CD4-positive, alpha-beta T cell treated with Interferon alpha-2 for 1 hour (primary cell): ENCODE measurements around the gene CKS1B.
A peak's percentile ranks its signal among the peaks of the same experiment; 100 is the strongest.

Experiments used
- DNase-seq, 2 donors: peaks; one replicate each; pipeline ENCODE4 v3.0.0-alpha.2; 2020 to 2022

CKS1B gene

DNA sequence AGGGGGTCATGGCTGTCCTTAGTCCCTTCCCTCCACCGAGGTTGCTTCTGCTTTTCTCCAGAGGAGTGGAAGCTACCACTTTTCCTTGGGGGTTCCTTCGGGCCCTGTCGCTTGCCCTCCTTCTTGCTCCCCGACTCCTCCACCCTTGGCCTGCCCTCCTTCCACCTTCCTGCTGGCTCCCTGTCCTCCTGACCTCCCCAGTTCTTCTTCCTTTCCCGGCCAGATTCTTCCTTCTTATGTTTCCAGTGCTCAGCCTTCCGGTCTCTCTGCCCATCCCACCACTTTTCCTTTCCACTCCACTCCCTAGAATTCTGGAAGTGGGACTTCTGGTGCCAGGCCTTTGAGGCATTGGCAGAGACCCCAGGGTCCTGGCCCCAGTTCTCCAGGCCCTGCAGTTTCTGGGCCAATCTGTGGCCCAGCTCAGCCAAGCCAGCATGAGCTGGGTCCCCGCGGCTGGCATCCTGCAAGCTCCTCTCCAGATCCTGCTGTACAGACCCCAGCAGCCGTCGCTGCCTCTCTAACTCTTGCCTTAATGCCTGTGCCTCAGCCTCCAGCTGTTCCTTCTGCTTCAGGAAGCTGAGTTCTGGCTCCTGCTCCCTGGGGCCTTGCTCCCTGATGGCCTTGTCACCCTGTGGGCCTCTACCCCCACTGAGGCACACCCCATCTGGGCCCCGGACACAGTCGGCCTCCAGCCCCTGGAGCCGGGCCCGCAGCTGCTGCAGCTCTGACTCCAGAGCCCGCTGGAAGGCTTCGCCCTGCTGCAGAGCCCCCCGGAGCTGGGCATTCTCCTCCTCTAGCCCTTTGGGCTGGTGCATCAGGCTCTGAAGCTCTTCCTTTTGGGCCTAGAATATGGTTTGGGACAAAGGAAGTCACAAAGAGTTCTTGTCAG, 28.3 kb upstream of the CKS1B start:
- DNase-seq, result no peak

DNA sequence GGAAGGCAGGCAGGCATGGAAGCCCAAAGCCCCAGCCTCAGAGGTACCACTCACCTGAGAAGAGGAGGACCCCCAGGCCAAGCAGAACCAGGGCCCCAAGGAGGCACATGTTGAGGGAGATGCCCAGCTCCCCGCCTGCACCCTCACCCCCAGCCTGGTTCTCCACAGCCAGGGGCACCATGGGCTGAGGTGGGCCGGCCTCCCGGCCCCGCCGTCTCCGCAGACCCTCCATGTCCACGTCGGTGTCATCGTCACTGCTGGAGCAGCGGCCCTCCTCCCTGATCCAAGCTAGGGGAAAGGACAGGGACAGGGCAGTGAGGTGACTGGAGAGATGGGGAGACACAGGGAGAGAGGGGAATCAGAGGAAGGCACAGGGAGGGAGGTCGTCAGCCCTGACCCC, 26.4 kb upstream of the CKS1B start:
- DNase-seq, result no peak

DNA sequence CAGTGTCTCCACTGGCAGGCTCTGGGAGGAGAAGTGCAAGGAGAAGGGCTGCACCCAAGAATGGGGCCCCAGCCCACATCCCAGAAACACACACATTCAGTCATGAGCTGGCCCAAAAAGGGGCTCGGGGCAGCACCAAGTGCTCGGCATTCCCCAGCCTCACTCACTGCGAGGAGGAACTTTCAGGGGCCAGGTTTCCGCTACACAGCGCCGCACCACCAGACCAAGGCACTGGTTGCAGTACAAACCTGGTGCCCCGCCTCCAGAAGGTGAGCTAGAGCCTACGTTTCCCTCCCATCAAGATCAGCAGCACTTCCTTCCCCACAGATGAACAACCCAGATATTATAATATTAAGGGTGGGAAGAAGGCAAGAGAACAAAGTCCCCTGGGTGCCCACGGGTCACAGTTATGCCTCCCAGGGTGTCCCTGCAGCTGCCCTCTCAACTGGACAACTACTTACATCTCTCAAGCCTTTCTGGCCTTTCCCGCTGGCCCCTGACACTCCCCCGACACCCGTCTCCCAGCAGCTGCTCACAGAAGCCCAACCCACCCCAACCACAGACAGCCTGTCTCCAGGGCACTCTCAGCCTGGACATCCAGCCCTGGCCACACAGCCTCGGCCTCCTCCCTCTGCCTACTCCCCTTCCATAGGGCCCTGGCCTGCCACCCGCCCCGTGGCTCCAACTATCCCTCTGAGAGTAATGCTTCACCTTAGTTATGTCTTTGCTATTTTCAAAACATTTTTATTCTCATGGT, 22.4 kb upstream of the CKS1B start:
- peak; percentile 61 to 80 for DNase-seq

DNA sequence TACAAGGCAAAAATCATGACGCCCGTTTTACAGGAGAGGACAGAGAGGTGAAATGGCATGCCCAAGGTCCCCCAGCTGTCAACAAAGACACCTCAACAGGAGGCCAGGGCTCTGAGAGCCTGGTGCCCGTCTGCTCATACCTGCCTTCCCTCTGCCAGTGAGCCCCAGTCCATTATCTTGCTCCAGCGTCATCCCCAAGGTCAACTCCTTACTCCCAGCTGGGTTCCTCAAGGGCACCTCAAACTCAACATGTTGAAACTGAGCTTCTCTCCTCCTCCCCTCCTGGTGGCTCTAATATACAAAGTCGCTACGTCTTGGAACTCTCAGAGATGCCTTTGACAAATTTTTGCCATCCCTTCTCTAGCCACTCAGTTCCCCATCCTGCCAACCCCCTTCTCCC, 21.8 kb upstream of the CKS1B start:
- DNase-seq, result peak in 1 of 2 donors; percentile 18

DNA sequence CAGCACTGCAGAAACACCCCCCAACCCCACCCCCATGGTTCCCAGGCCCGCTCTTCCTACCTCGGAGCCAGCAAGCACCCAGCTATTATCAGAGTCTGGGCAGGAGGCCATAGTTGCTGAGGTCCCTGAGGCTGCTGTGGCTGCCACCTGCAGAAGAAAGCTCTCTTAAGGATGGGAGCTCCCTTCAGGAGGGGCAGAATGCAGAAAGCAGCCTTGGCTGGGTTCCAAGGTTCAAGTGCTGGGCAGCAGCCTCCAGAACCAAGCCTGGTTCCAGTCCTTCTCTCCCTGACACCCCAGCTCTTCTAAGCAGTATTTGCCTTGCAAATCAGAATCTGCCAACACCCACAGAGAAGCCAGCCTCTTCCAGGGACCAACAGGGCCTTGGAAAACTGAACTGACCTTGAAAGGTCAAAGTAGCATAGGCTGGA, 20.9 kb upstream of the CKS1B start:
- peak in 1 of 2 donors; percentile 22 for DNase-seq

DNA sequence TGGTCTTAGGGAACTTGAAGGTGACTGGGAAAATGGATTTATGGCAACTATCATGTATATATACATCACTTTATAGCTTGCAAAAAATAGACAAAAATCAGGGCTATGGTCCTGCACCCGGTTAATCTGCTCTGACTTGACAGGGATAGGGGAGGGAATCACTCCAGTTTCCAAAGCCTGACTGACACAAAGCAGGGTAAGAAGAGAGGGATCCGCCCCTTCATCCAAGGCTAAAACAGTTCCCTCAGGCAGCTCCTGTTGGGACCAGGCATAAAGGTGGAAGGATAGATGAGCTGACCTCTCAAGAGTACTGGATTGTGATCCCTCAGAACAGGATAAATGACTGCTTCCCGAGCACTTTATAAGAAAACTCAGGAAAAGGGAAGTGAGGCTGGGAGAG, 19.9 kb upstream of the CKS1B start:
- DNase-seq, result no peak

DNA sequence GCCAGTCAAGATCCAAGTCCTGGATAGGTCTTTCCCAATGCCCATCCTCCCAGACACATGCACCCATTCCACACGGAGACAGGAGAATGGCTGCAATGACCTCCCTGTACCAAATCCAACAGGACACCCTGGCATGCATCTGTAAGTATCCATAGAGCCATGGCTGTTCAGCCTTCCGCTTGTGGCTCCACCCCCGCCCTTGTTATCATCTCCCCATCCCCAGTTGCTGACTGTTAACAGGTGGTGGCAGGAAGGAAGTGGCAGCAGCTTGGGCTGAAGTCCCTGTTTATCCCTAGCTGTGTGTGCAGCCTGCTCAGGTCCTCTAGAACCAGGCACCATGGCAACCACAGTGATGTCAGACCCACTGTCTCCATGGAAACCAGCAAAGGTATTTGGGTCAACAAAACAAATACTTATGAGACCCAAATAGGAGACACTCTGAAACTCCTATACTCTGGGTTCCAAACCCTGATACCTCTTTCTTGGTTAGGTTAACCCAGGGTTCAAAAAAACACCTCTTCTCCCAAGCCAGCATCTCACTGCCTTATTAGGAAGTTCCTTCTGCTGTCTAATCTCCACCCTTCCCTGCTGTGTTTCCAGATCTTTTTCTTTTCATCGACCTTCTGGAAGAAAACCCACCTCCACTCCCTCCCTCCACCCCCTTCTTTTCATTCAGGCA, 19.3 kb upstream of the CKS1B start:
- peak; percentile 97 to 98 for DNase-seq

DNA sequence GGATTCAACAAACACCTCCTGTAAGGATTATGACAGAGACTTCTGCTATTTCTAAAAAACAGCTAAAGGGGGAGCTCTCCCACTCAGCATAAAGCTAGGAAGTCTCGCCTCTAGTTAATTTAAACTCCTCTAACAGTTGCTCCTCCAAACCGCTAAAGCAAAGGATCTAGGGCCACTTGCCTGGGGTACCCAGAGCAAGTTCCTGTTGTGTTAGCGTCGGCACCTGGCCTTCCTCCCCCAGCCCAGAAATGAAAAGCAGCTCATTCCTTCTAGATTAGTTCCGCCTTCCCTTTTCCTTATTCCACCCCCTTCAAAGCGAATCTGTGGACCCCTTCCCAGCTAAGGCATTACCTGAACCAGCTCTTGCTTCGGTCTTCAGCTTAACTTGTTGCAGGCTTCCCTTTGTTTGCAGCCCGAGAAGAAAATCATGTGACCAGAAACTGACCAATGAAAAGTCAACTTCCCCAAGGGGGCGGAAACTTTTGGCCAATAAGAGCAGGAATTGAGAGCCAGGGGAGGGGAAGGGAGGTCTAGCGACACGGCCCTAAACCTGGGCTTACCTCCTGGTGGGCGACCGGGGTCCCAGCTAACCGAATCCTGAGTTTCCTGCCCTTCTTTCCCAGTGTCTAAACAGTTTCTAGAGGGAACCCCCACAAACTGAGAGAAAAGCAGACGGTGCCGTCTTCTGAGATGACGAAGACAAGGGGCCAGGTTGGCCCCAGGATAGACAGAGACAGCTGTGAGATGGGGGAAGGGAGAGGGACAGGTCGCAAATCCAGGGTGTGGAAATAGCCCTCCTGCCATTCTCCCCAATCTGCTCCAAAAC, 18.6 kb upstream of the CKS1B start, which contains the start of gene PBXIP1:
Gene PBXIP1 (minus strand): TSS at position 382 of the 826 bp plus-strand sequence. CDS start 2,378 bp downstream, outside the sequence.
- peak; percentile 92 to 96 for DNase-seq

DNA sequence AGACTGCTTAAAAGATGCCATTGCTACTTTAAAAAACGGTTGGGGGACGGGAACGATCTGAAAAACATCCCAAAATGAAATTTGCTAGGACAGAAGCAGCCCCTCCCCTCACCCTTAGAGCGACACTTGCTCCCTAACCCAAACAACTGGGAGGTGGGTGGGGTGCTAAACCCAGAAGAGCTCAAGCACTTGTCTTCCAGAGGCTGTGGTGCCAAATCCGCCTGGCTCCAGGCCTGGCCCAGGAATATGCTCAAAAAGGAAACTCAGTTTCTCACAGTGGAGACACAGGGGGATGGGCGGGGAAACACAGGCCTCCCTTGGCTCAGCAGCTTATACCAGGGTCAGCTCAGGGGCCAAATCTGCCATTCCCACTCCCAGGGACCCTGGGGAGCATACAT, 17.9 kb upstream of the CKS1B start:
- DNase-seq, result no peak

DNA sequence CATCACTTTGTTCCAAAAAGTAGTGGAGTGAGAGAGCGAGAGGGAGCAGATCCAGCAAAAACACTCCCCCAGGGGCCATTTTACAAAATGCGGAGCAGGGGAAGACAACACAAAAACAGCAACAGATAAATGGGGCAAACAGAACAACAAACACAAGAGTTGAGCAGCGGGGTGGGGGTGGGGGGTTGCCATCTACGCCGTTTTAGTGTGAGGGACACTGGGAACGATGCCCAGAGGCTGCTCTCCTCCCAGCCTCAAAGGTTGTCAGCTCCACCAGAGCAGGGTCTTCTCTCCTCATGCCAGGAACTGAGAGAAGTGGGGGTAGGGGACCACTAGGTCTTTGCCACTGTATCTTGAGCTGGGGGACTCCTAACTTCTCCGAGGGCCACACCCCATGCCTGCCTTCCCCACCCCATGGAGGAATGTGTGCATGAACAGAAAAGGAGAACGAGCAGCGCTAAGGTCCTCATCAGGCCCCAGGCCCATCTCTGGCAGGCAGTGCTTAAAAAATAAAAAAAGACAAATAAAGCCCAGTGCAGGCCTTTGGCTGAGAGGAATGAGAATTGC, 17.3 kb upstream of the CKS1B start:
- no peak for DNase-seq

DNA sequence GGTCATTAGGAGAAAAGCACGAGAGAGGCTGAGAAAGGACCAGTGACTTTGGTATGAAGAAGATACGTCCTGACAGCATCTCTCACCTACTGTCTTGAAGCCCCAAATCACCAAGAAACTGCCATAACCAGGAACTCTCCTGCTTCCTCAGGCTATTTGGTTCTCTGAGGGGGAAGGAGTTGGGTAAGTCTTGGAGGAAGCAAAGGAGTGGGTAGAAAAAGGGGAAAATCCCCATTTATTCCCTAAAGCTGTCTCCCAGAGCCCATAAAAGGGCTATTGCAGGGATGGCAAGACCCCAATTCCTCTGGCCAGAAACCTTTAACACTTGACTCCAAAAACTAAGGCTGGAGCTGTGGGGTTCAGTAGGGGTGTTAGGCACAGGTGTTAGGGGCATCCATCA, 16.4 kb upstream of the CKS1B start:
- no peak for DNase-seq

DNA sequence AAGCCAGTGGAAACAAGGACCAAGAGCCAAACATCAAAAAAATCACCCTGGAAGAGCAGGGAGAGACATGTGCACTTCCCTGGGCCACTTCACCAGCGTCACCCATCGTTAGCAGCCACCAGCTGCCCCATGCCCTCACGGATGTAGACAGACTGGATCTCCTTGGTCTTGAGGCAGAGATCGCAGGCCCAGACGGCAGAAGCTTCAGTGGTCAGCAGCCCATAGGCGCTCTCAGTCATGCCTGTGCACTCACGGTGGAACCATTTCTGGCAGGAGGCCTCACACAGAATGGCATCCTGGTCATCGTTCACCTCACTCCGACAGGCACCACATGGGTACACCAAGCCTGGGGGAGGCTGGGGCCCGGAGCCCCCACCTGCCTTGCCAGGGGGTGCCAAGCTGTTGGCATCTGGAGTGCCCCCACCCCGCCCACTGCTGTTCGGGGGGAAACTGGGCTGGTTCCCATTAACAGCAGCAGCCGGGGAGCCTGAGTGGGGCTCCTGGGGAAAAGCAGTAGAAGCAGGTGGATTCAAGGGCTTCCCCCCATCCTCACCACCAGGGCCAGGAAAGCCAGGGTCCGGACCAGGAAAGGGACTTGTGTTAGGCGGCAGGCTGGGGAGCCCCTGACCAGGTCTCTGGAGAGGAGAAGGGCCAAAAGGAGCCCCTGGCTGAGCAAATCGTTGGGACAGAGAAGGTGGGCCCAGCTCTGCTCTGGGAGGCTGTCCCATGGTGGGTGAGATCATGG, 15.6 kb upstream of the CKS1B start:
- no peak for DNase-seq

DNA sequence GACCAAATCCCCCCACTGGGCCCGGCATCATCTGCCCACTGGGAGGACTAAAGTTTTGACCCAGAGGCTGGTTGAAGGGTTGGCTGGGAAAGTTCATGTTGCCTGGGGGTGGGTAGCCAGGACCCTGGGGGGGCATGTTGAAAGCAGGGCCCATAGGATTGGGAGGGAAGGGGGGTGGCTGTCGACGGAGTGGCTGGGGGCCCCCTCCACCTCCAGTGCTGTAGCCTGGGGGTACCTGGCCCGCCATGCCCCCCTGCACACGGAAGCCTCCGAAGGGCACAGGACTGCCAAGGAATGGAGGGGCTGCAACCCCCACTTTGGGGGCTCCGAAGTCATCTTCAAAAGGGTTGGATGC, 15.1 kb upstream of the CKS1B start:
- DNase-seq, result no peak

DNA sequence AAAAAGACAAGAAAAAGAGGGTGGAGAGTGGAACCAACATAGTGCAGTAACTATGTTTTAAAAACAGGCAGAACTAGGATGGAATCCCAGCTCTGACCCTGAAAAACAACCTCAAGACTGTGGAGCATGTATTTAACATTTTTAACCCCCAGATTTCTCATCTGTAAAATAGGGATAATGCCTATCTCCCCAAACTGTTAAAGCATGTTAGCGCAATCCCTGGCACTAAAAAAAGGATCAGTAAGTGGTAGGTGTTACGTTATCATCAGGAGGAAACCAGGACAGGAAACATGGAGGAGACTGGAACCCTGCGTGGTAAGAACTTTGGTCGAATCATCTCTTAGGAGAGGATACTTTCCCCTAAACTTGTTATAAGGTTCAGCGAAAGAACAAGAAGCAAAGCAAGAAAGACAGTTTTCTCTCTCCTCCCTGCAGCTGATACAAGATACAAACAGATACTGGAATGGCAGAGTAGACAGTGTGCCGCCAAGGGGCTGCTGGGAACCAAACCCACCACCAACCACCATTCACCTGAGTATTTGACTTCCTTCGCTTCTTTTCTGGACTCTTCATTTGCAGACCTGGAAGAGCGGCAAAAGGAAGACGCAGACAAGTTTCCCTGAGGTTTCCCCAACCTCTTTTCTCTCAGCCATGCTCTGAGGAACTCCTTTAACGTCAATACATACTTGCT, 13.9 kb upstream of the CKS1B start:
- peak in 1 of 2 donors; percentile 27 for DNase-seq

DNA sequence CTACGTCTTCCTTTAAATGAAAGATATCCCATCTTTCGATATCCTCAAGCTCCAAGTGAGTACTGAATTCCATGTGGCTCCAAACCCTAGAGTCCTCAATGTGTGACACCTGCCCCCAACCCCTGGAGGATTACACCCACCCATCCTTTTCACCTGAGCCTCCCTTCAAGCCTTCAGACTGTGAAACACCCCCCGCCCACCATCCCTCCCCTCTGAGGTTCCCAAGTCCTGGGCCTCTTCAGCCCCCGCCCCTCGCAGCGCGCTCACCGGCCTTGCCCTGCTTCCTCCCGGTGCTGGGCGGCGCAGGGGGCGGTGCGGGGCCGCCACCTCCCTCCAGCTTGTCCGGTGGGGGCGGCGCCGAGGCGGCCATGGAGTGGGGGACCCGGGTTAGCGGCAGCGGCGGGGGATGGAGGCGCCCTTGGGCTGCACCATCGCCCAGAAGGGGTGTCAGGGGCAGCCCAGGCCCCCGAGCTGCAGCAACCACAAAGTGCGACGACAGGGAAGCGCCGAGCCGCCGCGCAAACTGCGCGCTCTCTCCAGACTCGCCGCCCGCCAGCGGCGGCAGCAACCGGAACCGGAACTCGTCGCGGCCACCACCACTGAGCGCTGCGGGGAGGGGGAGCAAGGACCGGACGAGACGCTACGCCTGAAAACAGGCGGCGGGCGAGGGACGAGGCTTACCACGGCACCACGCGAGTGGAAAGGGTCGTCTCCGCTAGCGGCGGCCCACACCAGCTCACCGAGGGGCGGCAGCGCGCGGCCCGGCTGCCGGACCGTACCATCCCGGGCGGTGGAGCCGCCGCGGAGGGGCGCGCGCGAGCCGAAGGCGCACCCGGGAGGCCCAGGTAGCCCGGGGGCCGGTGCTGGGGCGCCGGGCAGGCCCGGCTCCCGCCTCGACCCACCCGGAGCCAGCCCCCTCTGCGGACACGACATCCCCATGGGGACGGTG, 13.0 kb upstream of the CKS1B start, which contains the start of gene PYGO2:
Gene PYGO2 (minus strand): TSS at position 576 of the 949 bp plus-strand sequence. CDS start 206 bp downstream, at position 370.
- DNase-seq, result peak; percentile 73 to 85

DNA sequence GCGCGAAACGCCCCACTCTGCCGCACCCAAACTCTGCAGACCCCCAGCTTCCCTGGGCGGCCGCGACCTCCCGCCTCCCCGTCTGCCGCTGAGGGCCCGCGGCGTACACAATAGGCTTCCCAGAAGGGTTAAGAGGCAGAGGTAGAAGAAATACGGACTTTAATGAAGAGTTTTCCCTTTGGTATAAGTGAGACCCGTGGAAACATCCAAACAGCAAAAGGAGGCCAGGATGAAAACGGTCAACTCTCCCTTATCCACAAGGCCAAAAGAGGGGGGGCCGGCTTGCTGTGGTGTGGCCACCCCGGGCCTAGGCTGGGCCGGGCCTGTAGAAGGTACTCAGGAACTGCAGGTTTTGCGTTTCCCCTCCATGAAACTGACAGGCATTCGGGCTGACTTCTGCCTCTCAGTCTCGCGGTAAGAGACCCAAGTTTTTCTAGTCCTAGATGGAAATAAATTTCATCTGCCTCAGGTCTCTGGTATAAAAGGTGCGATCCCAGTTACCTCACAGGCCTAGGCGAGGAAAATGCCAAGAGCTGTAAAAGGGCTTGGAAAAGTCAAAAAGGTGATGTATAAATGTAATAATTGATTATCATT, 12.2 kb upstream of the CKS1B start:
- DNase-seq, result no peak

DNA sequence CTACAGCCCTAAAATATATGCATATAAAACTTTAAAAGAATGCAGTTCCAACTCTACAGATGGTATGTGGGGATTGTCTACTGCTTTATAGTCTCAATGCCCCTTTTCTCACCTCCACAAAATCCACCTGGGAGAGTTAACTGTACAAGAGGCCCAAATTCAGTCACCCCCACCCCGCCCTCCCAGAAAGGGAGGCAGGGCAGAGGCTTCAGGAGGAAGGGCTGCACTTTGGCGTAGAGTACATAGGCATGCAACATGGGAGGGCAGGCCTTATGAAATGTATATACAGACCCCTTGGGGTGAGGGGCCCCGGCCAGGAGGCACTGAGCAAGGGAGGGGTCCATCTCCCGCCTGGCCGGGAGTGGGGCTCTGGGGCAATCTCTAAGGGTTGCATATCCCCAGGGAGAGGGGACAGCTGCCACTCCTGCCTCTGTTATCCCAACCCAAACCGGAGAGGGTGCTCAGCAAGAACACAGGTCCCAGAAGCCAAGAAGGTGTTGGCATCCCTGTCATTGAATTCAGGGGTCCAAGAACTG, 11.6 kb upstream of the CKS1B start:
- DNase-seq, result no peak

DNA sequence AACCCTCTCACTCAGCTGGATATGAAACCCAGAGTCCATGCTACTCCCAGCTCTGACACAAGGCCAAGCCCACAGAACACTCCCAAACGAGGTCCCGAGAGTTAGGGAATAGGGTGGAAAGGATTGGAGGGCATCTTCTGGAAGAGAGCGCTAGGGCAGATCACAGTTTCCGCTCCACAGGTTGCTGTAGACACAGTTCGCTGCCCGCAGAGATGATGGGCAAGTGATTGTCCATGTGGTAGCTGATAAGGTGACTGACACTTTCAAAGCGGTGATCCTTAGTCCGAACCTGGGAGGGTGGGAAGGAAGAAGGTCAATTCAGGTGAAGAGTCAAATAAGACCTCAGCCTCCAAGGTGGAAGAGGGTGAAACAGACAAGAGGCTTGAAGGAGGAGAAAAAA, 10.8 kb upstream of the CKS1B start:
- DNase-seq, result no peak

DNA sequence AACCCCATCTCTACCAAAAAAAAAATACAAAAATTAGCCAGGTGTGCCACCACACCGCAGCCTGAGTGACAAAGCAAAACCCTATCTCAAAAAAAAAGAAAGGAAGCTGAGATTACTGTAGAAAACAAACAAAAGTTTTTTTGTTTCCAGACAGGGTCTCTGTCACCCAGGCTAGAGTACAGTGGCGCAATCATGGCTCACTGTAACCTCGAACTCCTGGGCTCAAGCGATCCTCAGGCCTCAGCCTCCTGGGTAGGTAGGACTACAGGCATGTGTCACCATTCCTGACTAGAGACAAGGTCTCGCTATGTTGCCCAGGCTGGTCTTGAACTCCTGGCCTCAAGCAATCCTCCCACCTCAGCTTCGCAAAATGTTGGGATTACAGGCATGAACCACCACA, 10.1 kb upstream of the CKS1B start:
- no peak for DNase-seq
